ENCODE data around the gene FGGY.

The FGGY gene

GRCh38 chr1:59619557-59619956, 322.7 kb downstream of the FGGY start:
- TF ChIP-seq, protein P1, sequence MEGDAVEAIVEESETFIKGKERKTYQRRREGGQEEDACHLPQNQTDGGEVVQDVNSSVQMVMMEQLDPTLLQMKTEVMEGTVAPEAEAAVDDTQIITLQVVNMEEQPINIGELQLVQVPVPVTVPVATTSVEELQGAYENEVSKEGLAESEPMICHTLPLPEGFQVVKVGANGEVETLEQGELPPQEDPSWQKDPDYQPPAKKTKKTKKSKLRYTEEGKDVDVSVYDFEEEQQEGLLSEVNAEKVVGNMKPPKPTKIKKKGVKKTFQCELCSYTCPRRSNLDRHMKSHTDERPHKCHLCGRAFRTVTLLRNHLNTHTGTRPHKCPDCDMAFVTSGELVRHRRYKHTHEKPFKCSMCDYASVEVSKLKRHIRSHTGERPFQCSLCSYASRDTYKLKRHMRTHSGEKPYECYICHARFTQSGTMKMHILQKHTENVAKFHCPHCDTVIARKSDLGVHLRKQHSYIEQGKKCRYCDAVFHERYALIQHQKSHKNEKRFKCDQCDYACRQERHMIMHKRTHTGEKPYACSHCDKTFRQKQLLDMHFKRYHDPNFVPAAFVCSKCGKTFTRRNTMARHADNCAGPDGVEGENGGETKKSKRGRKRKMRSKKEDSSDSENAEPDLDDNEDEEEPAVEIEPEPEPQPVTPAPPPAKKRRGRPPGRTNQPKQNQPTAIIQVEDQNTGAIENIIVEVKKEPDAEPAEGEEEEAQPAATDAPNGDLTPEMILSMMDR (conservative IDR thresholded peaks at IDR 0.05; ENCODE audit: low read length): no peak
- no peak overlapping the region for H3K4me3 ChIP-seq (ENCODE audit: low read length)
- no peak for DNase-seq (ENCODE audit: low read depth)

GRCh38 chr1:59625384-59625783, 328.5 kb downstream of the FGGY start:
- TF ChIP-seq, protein P1 (conservative IDR thresholded peaks at IDR 0.05; ENCODE audit: low read length): no peak
- H3K4me3 ChIP-seq (ENCODE audit: low read length): no peak overlapping the region
- DNase-seq (ENCODE audit: low read depth): no peak

DNA sequence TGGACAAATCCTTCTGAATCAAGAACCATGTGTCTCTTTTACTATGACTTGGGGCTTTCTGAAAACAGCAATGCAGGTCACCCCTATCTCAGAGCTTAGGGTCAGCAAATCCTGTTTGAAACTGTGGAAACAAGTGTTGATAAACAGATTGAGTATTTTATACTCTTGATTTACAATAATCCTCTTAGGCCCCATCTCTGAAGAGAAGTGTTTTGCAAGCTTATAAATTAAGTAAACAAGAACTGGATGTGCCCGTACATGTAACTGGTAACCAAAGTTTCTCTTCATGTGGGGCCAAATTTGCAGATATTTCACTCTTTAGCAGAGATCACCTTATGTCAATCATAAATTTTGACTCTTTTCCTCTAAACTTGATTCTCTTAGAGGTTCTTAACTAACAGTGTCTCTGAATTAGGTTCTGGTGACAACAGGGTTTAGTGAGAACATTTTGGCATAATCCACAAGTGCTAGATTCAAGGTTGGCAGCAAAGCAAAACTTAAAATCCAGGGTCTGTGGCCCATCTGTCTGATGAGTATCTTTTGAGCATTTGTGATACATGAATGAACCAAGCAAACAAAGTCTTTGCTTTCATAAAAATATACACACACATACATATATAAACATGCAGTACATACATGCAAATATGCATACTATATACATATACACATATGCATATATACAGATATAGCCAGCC, 334.8 kb downstream of the FGGY start:
- no peak for DNase-seq (ENCODE audit: low read depth)
- TF ChIP-seq, protein P1 (conservative IDR thresholded peaks at IDR 0.05; ENCODE audit: low read length): no peak
- no peak overlapping the region for H3K4me3 ChIP-seq (ENCODE audit: low read length)

- TF ChIP-seq, protein P1 (conservative IDR thresholded peaks at IDR 0.05; ENCODE audit: low read length): no peak
- DNase-seq (ENCODE audit: low read depth): no peak
- no peak overlapping the region for H3K4me3 ChIP-seq (ENCODE audit: low read length)
Measured at GRCh38 chr1:59635097-59635496, 338.2 kb downstream of the FGGY start.

DNA sequence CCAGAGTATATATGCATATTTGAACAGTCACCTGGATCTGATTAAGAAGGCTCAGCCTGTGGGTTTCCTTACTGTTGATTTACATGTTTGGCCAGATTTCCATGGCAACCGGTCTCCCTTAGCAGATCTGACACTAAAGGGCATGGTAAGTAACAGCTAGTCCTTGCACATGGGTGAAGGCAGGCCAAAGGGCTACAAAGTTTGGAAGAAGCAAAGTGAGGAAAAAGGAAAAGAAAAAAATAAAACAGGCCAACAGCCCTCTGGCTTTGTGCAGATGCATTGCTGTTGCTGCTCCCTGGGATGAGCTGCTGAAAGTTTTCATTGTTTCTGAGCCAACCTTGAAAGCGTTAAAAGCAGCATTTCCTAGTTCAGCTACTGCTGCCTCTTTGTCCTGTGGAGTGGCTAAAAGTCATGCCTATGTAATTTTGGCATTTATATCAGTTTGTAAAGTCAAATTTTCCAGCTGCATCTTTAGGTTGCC, 341.4 kb downstream of the FGGY start:
- TF ChIP-seq, protein P1 (conservative IDR thresholded peaks at IDR 0.05; ENCODE audit: low read length): peak; percentile 29

GRCh38 chr1:59639266-59639665, 342.4 kb downstream of the FGGY start:
- TF ChIP-seq, protein P1 (conservative IDR thresholded peaks at IDR 0.05; ENCODE audit: low read length): no peak
- H3K4me3 ChIP-seq (ENCODE audit: low read length): no peak overlapping the region
- peak; percentile 16 for DNase-seq (ENCODE audit: low read depth)

More for the DNA sequence above, 341.4 kb downstream of the FGGY start:
- DNase-seq (ENCODE audit: low read depth): peak; percentile 95
- no peak overlapping the region for H3K4me3 ChIP-seq (ENCODE audit: low read length)

- TF ChIP-seq, protein P1 (conservative IDR thresholded peaks at IDR 0.05; ENCODE audit: low read length): no peak
- H3K4me3 ChIP-seq (ENCODE audit: low read length): no peak overlapping the region
- no peak for DNase-seq (ENCODE audit: low read depth)
Measured at GRCh38 chr1:59640851-59641250, 344.0 kb downstream of the FGGY start.

Data from AG10803 (cell line).